Sigmoid colon (tissue), 7 donors: Measurements from ENCODE around the gene ENG. TPM values are rescaled to one million over a fixed set of nuclear protein-coding genes. Genes with fewer than 3 reads are reported as not detected.

Experiments
- DNase-seq: peaks from one replicate; pipeline ENCODE4 v3.0.0-alpha.2; 2019
- H3K27ac ChIP-seq, 4 donors: fragments of 200-600 bp; sonication (generic); one replicate each; pipeline ENCODE4 v1.5.1; 2016 to 2019; ENCODE audit warnings: mild to moderate bottlenecking in 1 of 4
- H3K27me3 ChIP-seq, 3 donors: fragments of 200-600 bp; sonication (generic); one replicate each; pipeline ENCODE4 v1.5.1; 2019; ENCODE audit warnings: mild to moderate bottlenecking in 1 of 3
- H3K36me3 ChIP-seq, 4 donors: fragments of 200-600 bp; sonication (generic); one replicate each; pipeline ENCODE4 v1.5.1; 2016 to 2019
- H3K4me1 ChIP-seq, 4 donors: fragments of 200-600 bp; sonication (generic); one replicate each; pipeline ENCODE4 v1.5.1; 2017 to 2019
- H3K4me3 ChIP-seq, 4 donors: fragments of 200-600 bp; sonication (generic); one replicate each; pipeline ENCODE4 v1.5.1; 2017 to 2019; ENCODE audit warnings: mild to moderate bottlenecking in 2 of 4, moderate library complexity in 1 of 4
- H3K9me3 ChIP-seq, 4 donors: fragments of 200-600 bp in 3 of 4; sonication (generic) in 3 of 4; one replicate each; pipeline versions ENCODE4 v1.5.1 to v1.6.1; 2013 to 2019
- CTCF ChIP-seq, 4 experiments: fragments of 450-650 bp in 3 of 4; fragments of 200-600 bp in 1 of 4; IDR thresholded peaks; one replicate each; pipeline ENCODE4 v1.5.1; 2016 to 2019; ENCODE audit warnings: antibody characterized with exemption in 4 of 4, mild to moderate bottlenecking in 3 of 4, moderate library complexity in 2 of 4
- EP300 ChIP-seq, 4 donors: sonication (generic); formaldehyde crosslinking; IDR thresholded peaks; one replicate each; pipeline ENCODE4 v1.6.1; 2017; ENCODE audit warnings: antibody characterized with exemption in 4 of 4
- POLR2A ChIP-seq, 2 donors: fragments of 450-650 bp; IDR thresholded peaks; one replicate each; pipeline ENCODE4 v1.6.1; 2016; ENCODE audit warnings: antibody characterized with exemption in 2 of 2, mild to moderate bottlenecking in 2 of 2, moderate library complexity in 2 of 2
- POLR2AphosphoS5 ChIP-seq, 4 donors: sonication (generic); formaldehyde crosslinking; IDR thresholded peaks; one replicate each; pipeline ENCODE4 v1.6.1; 2017; ENCODE audit warnings: antibody characterized with exemption in 4 of 4
- WGBS, 2 donors: extraction: QIAGEN DNeasy Blood & Tissue Kit; methylation state at CpG; one replicate each; pipeline ENCODE4 v1.1.7; 2013; 5-methylcytosine and 5-hydroxymethylcytosine counted together
- intact Hi-C: fragments of 100-400 bp; cut with DNase I; formaldehyde crosslinking; loops from one replicate; pipeline ENCODE4 v1.15.1; 2023
- polyA plus RNA-seq, 3 donors: library from polyadenylated mRNA; stranded (reverse); fragments of 200-250 nt; gene quantifications; one replicate each; pipeline ENCODE4 v1.2.3, GENCODE V29; 2013
- total RNA-seq, 4 donors: library from RNA; depleted of rRNA; stranded (reverse); fragments of >200 nt; gene quantifications; one replicate each; pipeline ENCODE4 v1.1.0, GENCODE V29; 2016
- donor health status: healthy with polysubstance abuse.
- donor health status: Bipolar disorder and iron deficiency.
- donor health status: healthy.

The ENG gene
- total and polyA plus RNA-seq, 7 donors = 5.4 to 50.4 (median 22.7) TPM

- Histone ChIP-seq H3K36me3 (peaks cover 7 to 67% (median 19%) of the 10 kb centered on the region in 4 donors), H3K4me1 (peaks cover 0 to 34% (median 26%) of the 10 kb centered on the region in 4 donors)
- intact Hi-C loops = no loop called here
These were observed 47.6 kb downstream of the ENG start for GRCh38 chr9:127806871-127807270.

DNA sequence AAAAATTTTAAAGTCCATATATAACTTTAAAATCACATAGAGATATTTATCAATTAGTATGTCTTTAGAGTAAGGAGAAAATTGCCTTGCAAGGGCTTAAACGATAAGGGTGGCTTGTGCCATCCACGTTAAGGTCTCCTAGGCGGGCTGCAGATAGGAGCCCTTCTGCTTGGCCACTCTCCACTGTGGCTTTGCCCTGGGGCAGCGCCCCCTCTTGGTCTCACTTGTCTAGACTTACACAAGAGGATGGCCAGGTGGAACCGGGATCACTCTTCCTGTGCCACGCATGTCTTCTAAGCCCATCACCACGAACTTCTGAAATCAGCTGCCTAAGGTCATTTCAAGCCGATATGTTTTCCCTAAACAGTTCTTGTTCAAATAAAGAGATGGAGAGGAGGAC, 48.8 kb downstream of the ENG start:
- H3K27ac ChIP-seq = no peak overlapping the region
- no peak overlapping the region for H3K4me3 ChIP-seq
- H3K4me1 ChIP-seq = peaks cover 0 to 38% (median 28%) of the 10 kb centered on the region in 4 donors
- intact Hi-C loops = no loop called here
- DNase-seq = no peak
- no peaks in the 10 kb centered on the region for H3K27me3 ChIP-seq
- H3K36me3 ChIP-seq = peaks cover 7 to 57% (median 19%) of the 10 kb centered on the region in 4 donors
- WGBS, 2 donors = 85 to 91% methylated on average over 8 of the region's 8 CpGs
- no peak for TF ChIP-seq POLR2AphosphoS5 (IDR thresholded peaks at IDR 0.05)
- no peak for TF ChIP-seq CTCF (IDR thresholded peaks at IDR 0.05)
- H3K9me3 ChIP-seq = no peaks in the 10 kb centered on the region

More at GRCh38 chr9:127806871-127807270, 47.6 kb downstream of the ENG start:
- no peaks in the 10 kb centered on the region for H3K27me3 ChIP-seq
- H3K4me3 ChIP-seq = no peak overlapping the region
- no peak for DNase-seq
- H3K9me3 ChIP-seq = no peaks in the 10 kb centered on the region
- WGBS, 2 donors = 96 to 97% methylated on average over 14 of the region's 14 CpGs
- no peak overlapping the region for H3K27ac ChIP-seq
- TF ChIP-seq EP300 (IDR thresholded peaks at IDR 0.05) = no peak
- TF ChIP-seq POLR2A (IDR thresholded peaks at IDR 0.05) = no peak
- TF ChIP-seq POLR2AphosphoS5 (IDR thresholded peaks at IDR 0.05) = no peak

- Histone ChIP-seq H3K9me3 (no peaks in the 10 kb centered on the region), H3K27ac (peak overlapping the region; percentile 88 to 95 (median 92)), H3K4me1 (peaks cover 0 to 27% (median 24%) of the 10 kb centered on the region in 4 donors), H3K4me3 (peak overlapping the region; percentile 50 to 81 (median 70)), H3K36me3 (peaks cover 7 to 42% (median 17%) of the 10 kb centered on the region in 4 donors), H3K27me3 (no peaks in the 10 kb centered on the region)
- peak; percentile 71 for DNase-seq
- intact Hi-C loops = loop anchor here (2.0 to 5.0 kb wide), 3 partner anchors 19 to 114 kb away; partner anchors contain the start of gene ST6GALNAC4
- 34 to 43% methylated on average over 18 of the region's 18 CpGs for WGBS, 2 donors
- no peak for TF ChIP-seq POLR2A (IDR thresholded peaks at IDR 0.05)
- no peak for TF ChIP-seq CTCF (IDR thresholded peaks at IDR 0.05)
- no peak for TF ChIP-seq EP300 (IDR thresholded peaks at IDR 0.05)
- TF ChIP-seq POLR2AphosphoS5 (IDR thresholded peaks at IDR 0.05) = no peak
These were observed 50.7 kb downstream of the ENG start for GRCh38 chr9:127803507-127804352.

GRCh38 chr9:127802576-127803443, 51.6 kb downstream of the ENG start, which contains the start of gene FPGS:
Gene FPGS, plus strand, starts transcription at chr9:127802882. Its CDS starts 43 bp downstream, at chr9:127802925.
- 0 to 1% methylated on average over 83 of the region's 83 CpGs for WGBS, 2 donors
- no peak for TF ChIP-seq CTCF (IDR thresholded peaks at IDR 0.05)
- TF ChIP-seq POLR2A (IDR thresholded peaks at IDR 0.05) = peak; percentile 48 to 50
- TF ChIP-seq POLR2AphosphoS5 (IDR thresholded peaks at IDR 0.05) = peak; percentile 36 to 75 (median 60)

More at GRCh38 chr9:127802576-127803443, 51.6 kb downstream of the ENG start, which contains the start of gene FPGS:
- intact Hi-C loops = loop anchor here (2.0 to 5.0 kb wide), 3 partner anchors 18 to 114 kb away; partner anchors contain the start of gene ST6GALNAC4
- DNase-seq = peak; percentile 96
- Histone ChIP-seq H3K4me3 (peak within 1 kb of the TSS; percentile 50 to 81 (median 70)), H3K4me1 (peaks cover 0 to 27% (median 24%) of the 10 kb centered on the region in 4 donors), H3K36me3 (peaks cover 5 to 32% (median 13%) of the 10 kb centered on the region in 4 donors), H3K27me3 (no peaks in the 10 kb centered on the region), H3K9me3 (no peaks in the 10 kb centered on the region), H3K27ac (peak within 1 kb of the TSS; percentile 88 to 95 (median 92))
